ENCODE results near the gene ZNF543. TPM values are rescaled to one million over a fixed set of nuclear protein-coding genes. Genes with fewer than 3 reads are reported as not detected.
A peak's percentile ranks its signal among the peaks of the same experiment; 100 is the strongest.

Gene ZNF543
- total RNA-seq, 1 donor: 10.4 TPM

GRCh38 chr19:57317503-57317902 lies 2.8 kb upstream of the ZNF543 start:
- DNase-seq (ENCODE audit: low read depth): no peak
- H3K4me3 ChIP-seq (ENCODE audit: low read depth, low read length): peak overlapping the region; percentile 29

GRCh38 chr19:57319869-57320179 lies 448 bp upstream of the ZNF543 start:
- no peak for DNase-seq (ENCODE audit: low read depth)
- no peak for TF ChIP-seq CTCF (IDR thresholded peaks at IDR 0.05; ENCODE audit: insufficient read depth, low read depth, low read length)
- H3K4me3 ChIP-seq (ENCODE audit: low read depth, low read length): peak overlapping the region; percentile 90

More at GRCh38 chr19:57317503-57317902, 2.8 kb upstream of the ZNF543 start:
- no peak for TF ChIP-seq CTCF (IDR thresholded peaks at IDR 0.05; ENCODE audit: insufficient read depth, low read depth, low read length)

- TF ChIP-seq CTCF (IDR thresholded peaks at IDR 0.05; ENCODE audit: insufficient read depth, low read depth, low read length): no peak
- peak overlapping the region; percentile 90 for H3K4me3 ChIP-seq (ENCODE audit: low read depth, low read length)
- DNase-seq (ENCODE audit: low read depth): no peak
These were observed 844 bp downstream of the ZNF543 start for GRCh38 chr19:57321116-57321515.

- no peak for TF ChIP-seq CTCF (IDR thresholded peaks at IDR 0.05; ENCODE audit: insufficient read depth, low read depth, low read length)
- DNase-seq (ENCODE audit: low read depth): no peak
- H3K4me3 ChIP-seq (ENCODE audit: low read depth, low read length): peak overlapping the region; percentile 90
These were observed 1.5 kb downstream of the ZNF543 start for GRCh38 chr19:57321751-57322150.

- TF ChIP-seq CTCF (IDR thresholded peaks at IDR 0.05; ENCODE audit: insufficient read depth, low read depth, low read length): no peak
- DNase-seq (ENCODE audit: low read depth): no peak
- H3K4me3 ChIP-seq (ENCODE audit: low read depth, low read length): no peak overlapping the region
These were observed 4.7 kb downstream of the ZNF543 start for GRCh38 chr19:57324992-57325391.

GRCh38 chr19:57327993-57328392 lies 7.7 kb downstream of the ZNF543 start:
- no peak overlapping the region for H3K4me3 ChIP-seq (ENCODE audit: low read depth, low read length)
- no peak for DNase-seq (ENCODE audit: low read depth)
- no peak for TF ChIP-seq CTCF (IDR thresholded peaks at IDR 0.05; ENCODE audit: insufficient read depth, low read depth, low read length)

GRCh38 chr19:57334191-57334590 lies 13.9 kb downstream of the ZNF543 start:
- no peak overlapping the region for H3K4me3 ChIP-seq (ENCODE audit: low read depth, low read length)
- DNase-seq (ENCODE audit: low read depth): peak; percentile 56
- TF ChIP-seq CTCF (IDR thresholded peaks at IDR 0.05; ENCODE audit: insufficient read depth, low read depth, low read length): no peak
